GM12878 (cell line): ENCODE measurements around the gene PPM1N. TPM values are rescaled to one million over a fixed set of nuclear protein-coding genes. Genes with fewer than 3 reads are reported as not detected.
A peak's percentile ranks its signal among the peaks of the same experiment; 100 is the strongest.

Source experiments
- BCL11A ChIP-seq: IDR thresholded peaks from 2 replicates; pipeline ENCODE4 v1.6.1; 2011; ENCODE audit warnings: low read depth, low read length
- BHLHE40 ChIP-seq, 2 experiments: fragments of 450-650 bp in 1 of 2; IDR thresholded peaks; 2 replicates each; pipeline ENCODE4 v1.6.1; 2011 to 2017; ENCODE audit warnings: low read depth in 2 of 2, borderline replicate concordance in 1 of 2, improper control_type of control experiment in 1 of 2, low read length in 1 of 2, mild to moderate bottlenecking in 1 of 2
- CREB1 ChIP-seq: IDR thresholded peaks from 2 replicates; pipeline ENCODE4 v1.6.1; 2012; ENCODE audit warnings: low read depth, mild to moderate bottlenecking, inconsistent platforms
- GATAD2B ChIP-seq: fragments of 450-650 bp; conservative IDR thresholded peaks from 2 replicates; pipeline ENCODE4 v1.6.1; 2017; ENCODE audit warnings: low read depth, mild to moderate bottlenecking, moderate library complexity
- KDM1A ChIP-seq: fragments of 200-600 bp; sonication (generic); IDR thresholded peaks from 2 replicates; pipeline ENCODE4 v1.6.1; 2016; ENCODE audit warnings: borderline replicate concordance
- RB1 ChIP-seq: fragments of 450-650 bp; formaldehyde crosslinking; IDR thresholded peaks from 2 replicates; pipeline ENCODE4 v1.6.1; 2017; ENCODE audit warnings: mild to moderate bottlenecking, borderline replicate concordance
- RUNX3 ChIP-seq: IDR thresholded peaks from 2 replicates; pipeline ENCODE4 v1.6.1; 2012; ENCODE audit warnings: low read length, inconsistent platforms
- polyA plus RNA-seq, 11 experiments: library from polyadenylated mRNA; depleted of rRNA in 4 of 11; unstranded in 6 of 11; stranded (reverse) in 5 of 11; fragments of >200 nt; fragmentation: Nextera tagmentation in 4 of 11; fragmentation: Illumina TruSeq in 1 of 11; extraction: Ambion mirVana in 4 of 11; extraction: Trizol in 1 of 11; gene quantifications; 1 replicate in 1 of 11; 2 replicates in 10 of 11; pipeline versions ENCODE4 v1.2.1 to v1.2.3, GENCODE V29; 2011 to 2016; ENCODE audit warnings: inconsistent platforms in 2 of 11, missing spikeins in 2 of 11, low read depth in 1 of 11
- total RNA-seq, 4 experiments: library from RNA; depleted of rRNA in 3 of 4; stranded (reverse); fragments of >200 nt in 3 of 4; fragmentation: Illumina TruSeq in 1 of 4; extraction: Trizol in 1 of 4; gene quantifications; 2 replicates each; pipeline versions ENCODE4 v1.2.1 to v1.2.3, GENCODE V29; 2013 to 2021
- TF ChIP-seq, protein P1 (sequence below): fragments of 450-650 bp; IDR thresholded peaks from 2 replicates; pipeline ENCODE4 v1.6.1; 2017; ENCODE audit warnings: mild to moderate bottlenecking
- TF ChIP-seq, protein P2 (sequence below): fragments of 150-350 bp; IDR thresholded peaks from 2 replicates; pipeline ENCODE4 v1.6.1; 2016; ENCODE audit warnings: low read depth, low read length
- TF ChIP-seq, protein P3 (sequence below): fragments of 450-650 bp; conservative IDR thresholded peaks from 2 replicates; pipeline ENCODE4 v1.6.1; 2017; ENCODE audit warnings: mild to moderate bottlenecking, moderate library complexity
- TF ChIP-seq, protein P4 (sequence below), 3 experiments: IDR thresholded peaks in 2 of 3; conservative IDR thresholded peaks in 1 of 3; 2 replicates each; pipeline ENCODE4 v1.5.1; 2011; ENCODE audit warnings: low read depth in 3 of 3, low read length in 3 of 3, mild to moderate bottlenecking in 3 of 3, control low read depth in 2 of 3, moderate library complexity in 2 of 3, inconsistent platforms in 1 of 3, mixed read lengths in 1 of 3; ENCODE audit not compliant: control insufficient read depth in 2 of 3, insufficient read depth in 1 of 3; ENCODE audit errors: extremely low read depth in 1 of 3

PPM1N gene
- total and polyA plus RNA-seq, 10 of the 15 experiments (the other 5 are each of a cell fraction or from before 2014, with no cell fraction given): 1.6 to 5.4 (median 3.7) TPM

DNA sequence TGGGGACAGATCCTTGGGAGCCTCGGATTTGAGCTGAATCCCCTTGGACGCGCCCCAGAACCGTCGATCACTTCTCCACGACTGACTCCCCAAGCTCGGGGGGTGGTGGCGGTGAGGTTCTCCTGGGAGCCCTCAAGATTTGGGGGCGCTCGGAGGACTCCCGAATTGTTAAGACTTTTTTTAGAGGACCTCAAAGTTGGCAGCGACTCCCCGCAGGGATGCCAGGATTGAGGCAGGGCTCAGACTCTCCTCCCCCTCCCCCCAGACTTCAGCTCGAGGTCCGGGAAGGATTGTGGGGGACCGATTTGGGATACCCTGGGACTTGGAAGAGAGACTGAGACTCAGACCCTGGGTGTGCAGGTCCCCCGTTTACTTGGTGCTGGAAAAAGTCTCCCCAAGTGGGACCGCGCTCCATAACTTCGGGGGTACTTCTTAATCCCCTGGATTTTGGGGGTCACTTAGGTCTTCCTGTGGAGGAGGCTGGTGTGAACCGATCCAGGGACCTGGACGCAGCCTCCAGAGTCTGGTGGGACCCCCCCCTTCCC, 9.7 kb downstream of the PPM1N start (continued):
- TF ChIP-seq, protein P1, sequence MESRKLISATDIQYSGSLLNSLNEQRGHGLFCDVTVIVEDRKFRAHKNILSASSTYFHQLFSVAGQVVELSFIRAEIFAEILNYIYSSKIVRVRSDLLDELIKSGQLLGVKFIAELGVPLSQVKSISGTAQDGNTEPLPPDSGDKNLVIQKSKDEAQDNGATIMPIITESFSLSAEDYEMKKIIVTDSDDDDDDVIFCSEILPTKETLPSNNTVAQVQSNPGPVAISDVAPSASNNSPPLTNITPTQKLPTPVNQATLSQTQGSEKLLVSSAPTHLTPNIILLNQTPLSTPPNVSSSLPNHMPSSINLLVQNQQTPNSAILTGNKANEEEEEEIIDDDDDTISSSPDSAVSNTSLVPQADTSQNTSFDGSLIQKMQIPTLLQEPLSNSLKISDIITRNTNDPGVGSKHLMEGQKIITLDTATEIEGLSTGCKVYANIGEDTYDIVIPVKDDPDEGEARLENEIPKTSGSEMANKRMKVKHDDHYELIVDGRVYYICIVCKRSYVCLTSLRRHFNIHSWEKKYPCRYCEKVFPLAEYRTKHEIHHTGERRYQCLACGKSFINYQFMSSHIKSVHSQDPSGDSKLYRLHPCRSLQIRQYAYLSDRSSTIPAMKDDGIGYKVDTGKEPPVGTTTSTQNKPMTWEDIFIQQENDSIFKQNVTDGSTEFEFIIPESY: no peak
- TF ChIP-seq CREB1 (0 out of 2 replicates have a peak, but pooled peaks have one; percentile 2), BHLHE40 (IDR thresholded peaks at IDR 0.05; ENCODE audit: borderline replicate concordance in 1 of 2, low read depth in 2 of 2, low read length in 1 of 2) (no peak), GATAD2B (no peak; the same call in 1 of the 2 replicates), RB1 (no peak), RUNX3 (no peak), BCL11A (no peak), KDM1A (no peak)
- TF ChIP-seq, protein P2, sequence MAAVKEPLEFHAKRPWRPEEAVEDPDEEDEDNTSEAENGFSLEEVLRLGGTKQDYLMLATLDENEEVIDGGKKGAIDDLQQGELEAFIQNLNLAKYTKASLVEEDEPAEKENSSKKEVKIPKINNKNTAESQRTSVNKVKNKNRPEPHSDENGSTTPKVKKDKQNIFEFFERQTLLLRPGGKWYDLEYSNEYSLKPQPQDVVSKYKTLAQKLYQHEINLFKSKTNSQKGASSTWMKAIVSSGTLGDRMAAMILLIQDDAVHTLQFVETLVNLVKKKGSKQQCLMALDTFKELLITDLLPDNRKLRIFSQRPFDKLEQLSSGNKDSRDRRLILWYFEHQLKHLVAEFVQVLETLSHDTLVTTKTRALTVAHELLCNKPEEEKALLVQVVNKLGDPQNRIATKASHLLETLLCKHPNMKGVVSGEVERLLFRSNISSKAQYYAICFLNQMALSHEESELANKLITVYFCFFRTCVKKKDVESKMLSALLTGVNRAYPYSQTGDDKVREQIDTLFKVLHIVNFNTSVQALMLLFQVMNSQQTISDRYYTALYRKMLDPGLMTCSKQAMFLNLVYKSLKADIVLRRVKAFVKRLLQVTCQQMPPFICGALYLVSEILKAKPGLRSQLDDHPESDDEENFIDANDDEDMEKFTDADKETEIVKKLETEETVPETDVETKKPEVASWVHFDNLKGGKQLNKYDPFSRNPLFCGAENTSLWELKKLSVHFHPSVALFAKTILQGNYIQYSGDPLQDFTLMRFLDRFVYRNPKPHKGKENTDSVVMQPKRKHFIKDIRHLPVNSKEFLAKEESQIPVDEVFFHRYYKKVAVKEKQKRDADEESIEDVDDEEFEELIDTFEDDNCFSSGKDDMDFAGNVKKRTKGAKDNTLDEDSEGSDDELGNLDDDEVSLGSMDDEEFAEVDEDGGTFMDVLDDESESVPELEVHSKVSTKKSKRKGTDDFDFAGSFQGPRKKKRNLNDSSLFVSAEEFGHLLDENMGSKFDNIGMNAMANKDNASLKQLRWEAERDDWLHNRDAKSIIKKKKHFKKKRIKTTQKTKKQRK: no peak
- TF ChIP-seq, protein P3, sequence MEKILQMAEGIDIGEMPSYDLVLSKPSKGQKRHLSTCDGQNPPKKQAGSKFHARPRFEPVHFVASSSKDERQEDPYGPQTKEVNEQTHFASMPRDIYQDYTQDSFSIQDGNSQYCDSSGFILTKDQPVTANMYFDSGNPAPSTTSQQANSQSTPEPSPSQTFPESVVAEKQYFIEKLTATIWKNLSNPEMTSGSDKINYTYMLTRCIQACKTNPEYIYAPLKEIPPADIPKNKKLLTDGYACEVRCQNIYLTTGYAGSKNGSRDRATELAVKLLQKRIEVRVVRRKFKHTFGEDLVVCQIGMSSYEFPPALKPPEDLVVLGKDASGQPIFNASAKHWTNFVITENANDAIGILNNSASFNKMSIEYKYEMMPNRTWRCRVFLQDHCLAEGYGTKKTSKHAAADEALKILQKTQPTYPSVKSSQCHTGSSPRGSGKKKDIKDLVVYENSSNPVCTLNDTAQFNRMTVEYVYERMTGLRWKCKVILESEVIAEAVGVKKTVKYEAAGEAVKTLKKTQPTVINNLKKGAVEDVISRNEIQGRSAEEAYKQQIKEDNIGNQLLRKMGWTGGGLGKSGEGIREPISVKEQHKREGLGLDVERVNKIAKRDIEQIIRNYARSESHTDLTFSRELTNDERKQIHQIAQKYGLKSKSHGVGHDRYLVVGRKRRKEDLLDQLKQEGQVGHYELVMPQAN: no peak
- TF ChIP-seq, protein P4, sequence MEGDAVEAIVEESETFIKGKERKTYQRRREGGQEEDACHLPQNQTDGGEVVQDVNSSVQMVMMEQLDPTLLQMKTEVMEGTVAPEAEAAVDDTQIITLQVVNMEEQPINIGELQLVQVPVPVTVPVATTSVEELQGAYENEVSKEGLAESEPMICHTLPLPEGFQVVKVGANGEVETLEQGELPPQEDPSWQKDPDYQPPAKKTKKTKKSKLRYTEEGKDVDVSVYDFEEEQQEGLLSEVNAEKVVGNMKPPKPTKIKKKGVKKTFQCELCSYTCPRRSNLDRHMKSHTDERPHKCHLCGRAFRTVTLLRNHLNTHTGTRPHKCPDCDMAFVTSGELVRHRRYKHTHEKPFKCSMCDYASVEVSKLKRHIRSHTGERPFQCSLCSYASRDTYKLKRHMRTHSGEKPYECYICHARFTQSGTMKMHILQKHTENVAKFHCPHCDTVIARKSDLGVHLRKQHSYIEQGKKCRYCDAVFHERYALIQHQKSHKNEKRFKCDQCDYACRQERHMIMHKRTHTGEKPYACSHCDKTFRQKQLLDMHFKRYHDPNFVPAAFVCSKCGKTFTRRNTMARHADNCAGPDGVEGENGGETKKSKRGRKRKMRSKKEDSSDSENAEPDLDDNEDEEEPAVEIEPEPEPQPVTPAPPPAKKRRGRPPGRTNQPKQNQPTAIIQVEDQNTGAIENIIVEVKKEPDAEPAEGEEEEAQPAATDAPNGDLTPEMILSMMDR (IDR thresholded peaks at IDR 0.05 in 2 of 3, conservative IDR thresholded peaks at IDR 0.05 in 1 of 3; ENCODE audit: control insufficient read depth in 2 of 3, extremely low read depth in 1 of 3, insufficient read depth in 1 of 3, low read depth in 3 of 3, low read length in 3 of 3): no peak
